HEK293 (cell line): Measurements from ENCODE around the gene SLC22A14.

Experiments used
- ZBTB20 ChIP-seq: fragments of 450-650 bp; formaldehyde crosslinking; IDR thresholded peaks from 2 replicates; pipeline ENCODE4 v1.5.1; 2016; ENCODE audit warnings: missing biosample characterization, missing genetic modification characterization
- ZBTB6 ChIP-seq: fragments of 450-650 bp; formaldehyde crosslinking; IDR thresholded peaks from 2 replicates; pipeline ENCODE4 v1.5.1; 2017; ENCODE audit warnings: missing biosample characterization, missing genetic modification characterization
- ZNF10 ChIP-seq: fragments of 450-650 bp; formaldehyde crosslinking; IDR thresholded peaks from 2 replicates; pipeline ENCODE4 v1.5.1; 2017; ENCODE audit warnings: missing biosample characterization, missing genetic modification characterization
- ZNF140 ChIP-seq: fragments of 450-650 bp; formaldehyde crosslinking; IDR thresholded peaks from 2 replicates; pipeline ENCODE4 v1.5.1; 2016; ENCODE audit warnings: missing biosample characterization, missing genetic modification characterization
- ZNF24 ChIP-seq: fragments of 450-650 bp; formaldehyde crosslinking; IDR thresholded peaks from 2 replicates; pipeline ENCODE4 v1.5.1; 2016; ENCODE audit warnings: missing biosample characterization, missing genetic modification characterization
- ZNF274 ChIP-seq, 2 experiments: fragments of 200-500 bp in 1 of 2; fragments of 450-650 bp in 1 of 2; sonication (Bioruptor generic) in 1 of 2; formaldehyde crosslinking in 1 of 2; IDR thresholded peaks; 2 replicates each; pipeline versions ENCODE4 v1.5.1 to v1.6.1; 2014 to 2016; ENCODE audit warnings: borderline replicate concordance in 1 of 2, inconsistent platforms in 1 of 2, low read length in 1 of 2, missing biosample characterization in 1 of 2, missing genetic modification characterization in 1 of 2
- ZNF792 ChIP-seq: fragments of 450-650 bp; formaldehyde crosslinking; IDR thresholded peaks from 2 replicates; pipeline ENCODE4 v1.5.1; 2016; ENCODE audit warnings: missing biosample characterization, missing genetic modification characterization
- TF ChIP-seq, protein P1 (sequence below): fragments of 450-650 bp; formaldehyde crosslinking; IDR thresholded peaks from 2 replicates; pipeline ENCODE4 v1.5.1; 2016; ENCODE audit warnings: missing biosample characterization, missing genetic modification characterization, low read depth
- TF ChIP-seq, protein P2 (sequence below): fragments of 450-650 bp; formaldehyde crosslinking; conservative IDR thresholded peaks from 2 replicates; pipeline ENCODE4 v1.5.1; 2016; ENCODE audit warnings: low read depth, missing biosample characterization, missing genetic modification characterization
- TF ChIP-seq, protein P3 (sequence below): fragments of 450-650 bp; formaldehyde crosslinking; IDR thresholded peaks from 2 replicates; pipeline ENCODE4 v1.5.1; 2016; ENCODE audit warnings: missing biosample characterization, missing genetic modification characterization

- TF ChIP-seq, protein P1, sequence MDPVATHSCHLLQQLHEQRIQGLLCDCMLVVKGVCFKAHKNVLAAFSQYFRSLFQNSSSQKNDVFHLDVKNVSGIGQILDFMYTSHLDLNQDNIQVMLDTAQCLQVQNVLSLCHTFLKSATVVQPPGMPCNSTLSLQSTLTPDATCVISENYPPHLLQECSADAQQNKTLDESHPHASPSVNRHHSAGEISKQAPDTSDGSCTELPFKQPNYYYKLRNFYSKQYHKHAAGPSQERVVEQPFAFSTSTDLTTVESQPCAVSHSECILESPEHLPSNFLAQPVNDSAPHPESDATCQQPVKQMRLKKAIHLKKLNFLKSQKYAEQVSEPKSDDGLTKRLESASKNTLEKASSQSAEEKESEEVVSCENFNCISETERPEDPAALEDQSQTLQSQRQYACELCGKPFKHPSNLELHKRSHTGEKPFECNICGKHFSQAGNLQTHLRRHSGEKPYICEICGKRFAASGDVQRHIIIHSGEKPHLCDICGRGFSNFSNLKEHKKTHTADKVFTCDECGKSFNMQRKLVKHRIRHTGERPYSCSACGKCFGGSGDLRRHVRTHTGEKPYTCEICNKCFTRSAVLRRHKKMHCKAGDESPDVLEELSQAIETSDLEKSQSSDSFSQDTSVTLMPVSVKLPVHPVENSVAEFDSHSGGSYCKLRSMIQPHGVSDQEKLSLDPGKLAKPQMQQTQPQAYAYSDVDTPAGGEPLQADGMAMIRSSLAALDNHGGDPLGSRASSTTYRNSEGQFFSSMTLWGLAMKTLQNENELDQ (tag by site-specific recombination): no peak
- TF ChIP-seq, protein P2, sequence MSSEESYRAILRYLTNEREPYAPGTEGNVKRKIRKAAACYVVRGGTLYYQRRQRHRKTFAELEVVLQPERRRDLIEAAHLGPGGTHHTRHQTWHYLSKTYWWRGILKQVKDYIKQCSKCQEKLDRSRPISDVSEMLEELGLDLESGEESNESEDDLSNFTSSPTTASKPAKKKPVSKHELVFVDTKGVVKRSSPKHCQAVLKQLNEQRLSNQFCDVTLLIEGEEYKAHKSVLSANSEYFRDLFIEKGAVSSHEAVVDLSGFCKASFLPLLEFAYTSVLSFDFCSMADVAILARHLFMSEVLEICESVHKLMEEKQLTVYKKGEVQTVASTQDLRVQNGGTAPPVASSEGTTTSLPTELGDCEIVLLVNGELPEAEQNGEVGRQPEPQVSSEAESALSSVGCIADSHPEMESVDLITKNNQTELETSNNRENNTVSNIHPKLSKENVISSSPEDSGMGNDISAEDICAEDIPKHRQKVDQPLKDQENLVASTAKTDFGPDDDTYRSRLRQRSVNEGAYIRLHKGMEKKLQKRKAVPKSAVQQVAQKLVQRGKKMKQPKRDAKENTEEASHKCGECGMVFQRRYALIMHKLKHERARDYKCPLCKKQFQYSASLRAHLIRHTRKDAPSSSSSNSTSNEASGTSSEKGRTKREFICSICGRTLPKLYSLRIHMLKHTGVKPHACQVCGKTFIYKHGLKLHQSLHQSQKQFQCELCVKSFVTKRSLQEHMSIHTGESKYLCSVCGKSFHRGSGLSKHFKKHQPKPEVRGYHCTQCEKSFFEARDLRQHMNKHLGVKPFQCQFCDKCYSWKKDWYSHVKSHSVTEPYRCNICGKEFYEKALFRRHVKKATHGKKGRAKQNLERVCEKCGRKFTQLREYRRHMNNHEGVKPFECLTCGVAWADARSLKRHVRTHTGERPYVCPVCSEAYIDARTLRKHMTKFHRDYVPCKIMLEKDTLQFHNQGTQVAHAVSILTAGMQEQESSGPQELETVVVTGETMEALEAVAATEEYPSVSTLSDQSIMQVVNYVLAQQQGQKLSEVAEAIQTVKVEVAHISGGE (tag by site-specific recombination): no peak
- TF ChIP-seq, protein P3, sequence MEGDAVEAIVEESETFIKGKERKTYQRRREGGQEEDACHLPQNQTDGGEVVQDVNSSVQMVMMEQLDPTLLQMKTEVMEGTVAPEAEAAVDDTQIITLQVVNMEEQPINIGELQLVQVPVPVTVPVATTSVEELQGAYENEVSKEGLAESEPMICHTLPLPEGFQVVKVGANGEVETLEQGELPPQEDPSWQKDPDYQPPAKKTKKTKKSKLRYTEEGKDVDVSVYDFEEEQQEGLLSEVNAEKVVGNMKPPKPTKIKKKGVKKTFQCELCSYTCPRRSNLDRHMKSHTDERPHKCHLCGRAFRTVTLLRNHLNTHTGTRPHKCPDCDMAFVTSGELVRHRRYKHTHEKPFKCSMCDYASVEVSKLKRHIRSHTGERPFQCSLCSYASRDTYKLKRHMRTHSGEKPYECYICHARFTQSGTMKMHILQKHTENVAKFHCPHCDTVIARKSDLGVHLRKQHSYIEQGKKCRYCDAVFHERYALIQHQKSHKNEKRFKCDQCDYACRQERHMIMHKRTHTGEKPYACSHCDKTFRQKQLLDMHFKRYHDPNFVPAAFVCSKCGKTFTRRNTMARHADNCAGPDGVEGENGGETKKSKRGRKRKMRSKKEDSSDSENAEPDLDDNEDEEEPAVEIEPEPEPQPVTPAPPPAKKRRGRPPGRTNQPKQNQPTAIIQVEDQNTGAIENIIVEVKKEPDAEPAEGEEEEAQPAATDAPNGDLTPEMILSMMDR (tag by site-specific recombination): no peak
- no peak for TF ChIP-seq ZNF274 (IDR thresholded peaks at IDR 0.05; ENCODE audit: low read length)
- TF ChIP-seq ZNF274 (tag by site-specific recombination; IDR thresholded peaks at IDR 0.05; ENCODE audit: borderline replicate concordance): no peak
- TF ChIP-seq ZNF10 (tag by site-specific recombination): no peak
- no peak for TF ChIP-seq ZBTB20
- no peak for TF ChIP-seq ZBTB6 (tag by site-specific recombination)
- TF ChIP-seq ZNF24 (tag by site-specific recombination): no peak
- TF ChIP-seq ZNF140 (tag by site-specific recombination): no peak
- no peak for TF ChIP-seq ZNF792 (tag by site-specific recombination)
Measured at GRCh38 chr3:38318766-38319671, 36.9 kb downstream of the SLC22A14 start.
